ENCODE results near the gene CCL2. TPM values are rescaled to one million over a fixed set of nuclear protein-coding genes. Genes with fewer than 3 reads are reported as not detected.

Gene CCL2
- total RNA-seq, 1 experiment from 2014 or later: not detected

DNA sequence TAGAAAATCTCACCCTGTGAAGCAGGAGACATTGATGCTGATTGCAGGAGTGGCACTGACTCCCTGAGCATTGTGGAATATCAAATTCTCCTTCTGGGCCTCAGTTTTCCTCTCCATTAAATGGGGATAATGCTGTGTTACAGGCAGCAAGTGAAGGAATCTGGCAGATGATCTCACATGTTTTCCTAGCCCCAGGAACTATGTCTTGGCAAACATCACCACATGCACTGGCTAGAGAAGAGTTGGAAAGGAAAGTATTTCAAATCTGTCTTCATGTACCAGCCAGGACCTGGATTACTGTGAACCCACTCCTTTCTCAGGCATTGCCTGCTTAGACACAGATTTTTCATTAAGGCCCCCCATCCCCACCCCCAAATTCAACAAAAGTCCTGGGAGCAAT, 50.5 kb downstream of the CCL2 start:
- CTCF ChIA-PET: no interaction called here
- TF ChIP-seq EZH2 (IDR thresholded peaks at IDR 0.05; ENCODE audit: low read depth): no peak
- TF ChIP-seq, protein P1, sequence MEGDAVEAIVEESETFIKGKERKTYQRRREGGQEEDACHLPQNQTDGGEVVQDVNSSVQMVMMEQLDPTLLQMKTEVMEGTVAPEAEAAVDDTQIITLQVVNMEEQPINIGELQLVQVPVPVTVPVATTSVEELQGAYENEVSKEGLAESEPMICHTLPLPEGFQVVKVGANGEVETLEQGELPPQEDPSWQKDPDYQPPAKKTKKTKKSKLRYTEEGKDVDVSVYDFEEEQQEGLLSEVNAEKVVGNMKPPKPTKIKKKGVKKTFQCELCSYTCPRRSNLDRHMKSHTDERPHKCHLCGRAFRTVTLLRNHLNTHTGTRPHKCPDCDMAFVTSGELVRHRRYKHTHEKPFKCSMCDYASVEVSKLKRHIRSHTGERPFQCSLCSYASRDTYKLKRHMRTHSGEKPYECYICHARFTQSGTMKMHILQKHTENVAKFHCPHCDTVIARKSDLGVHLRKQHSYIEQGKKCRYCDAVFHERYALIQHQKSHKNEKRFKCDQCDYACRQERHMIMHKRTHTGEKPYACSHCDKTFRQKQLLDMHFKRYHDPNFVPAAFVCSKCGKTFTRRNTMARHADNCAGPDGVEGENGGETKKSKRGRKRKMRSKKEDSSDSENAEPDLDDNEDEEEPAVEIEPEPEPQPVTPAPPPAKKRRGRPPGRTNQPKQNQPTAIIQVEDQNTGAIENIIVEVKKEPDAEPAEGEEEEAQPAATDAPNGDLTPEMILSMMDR (conservative IDR thresholded peaks at IDR 0.05): no peak

DNA sequence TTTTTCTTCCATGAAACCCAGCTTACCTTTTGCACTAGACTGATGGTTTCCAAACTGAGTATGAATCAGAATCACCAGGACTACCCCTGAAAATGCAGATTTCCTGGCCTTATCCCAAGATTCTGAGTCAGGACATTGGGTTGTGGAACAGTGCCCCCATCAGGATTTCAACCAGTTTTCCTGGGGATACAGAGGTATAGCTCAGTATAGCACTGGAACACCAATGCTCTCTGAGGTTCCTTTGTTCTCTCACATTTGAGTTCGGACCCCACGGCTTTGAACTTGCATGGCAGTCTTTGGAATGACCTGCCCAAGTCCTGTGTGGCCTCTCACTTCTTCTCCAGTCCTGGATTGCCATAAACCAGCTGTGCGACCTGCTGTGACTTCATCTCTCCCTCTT, 51.4 kb downstream of the CCL2 start:
- no peaks in the 10 kb centered on the region for H3K9me2 ChIP-seq (ENCODE audit: insufficient read depth)
- POLR2A ChIA-PET (ENCODE audit: unreplicated experiment): no interaction called here
- H3K27me3 ChIP-seq (ENCODE audit: insufficient read depth, low read depth): peaks cover 36% of the 10 kb centered on the region
- no peaks in the 10 kb centered on the region for H3K36me3 ChIP-seq (ENCODE audit: low read depth)
- no peaks in the 10 kb centered on the region for H3F3A ChIP-seq (ENCODE audit: insufficient read depth, low read depth)
- H3K79me2 ChIP-seq (ENCODE audit: low read depth): no peaks in the 10 kb centered on the region
- no peaks in the 10 kb centered on the region for H3K4me1 ChIP-seq (replicated peaks; ENCODE audit: insufficient read depth)
- no peak for DNase-seq
- H3K27ac ChIP-seq: no peak overlapping the region
- no peak overlapping the region for H3K4me3 ChIP-seq
- BruUV-seq (replicated peaks): no TSS peak
- TF ChIP-seq, protein P1 (conservative IDR thresholded peaks at IDR 0.05): no peak
- intact Hi-C loops (cut with micrococcal nuclease; ENCODE audit: unreplicated experiment): no loop called here
- no peaks in the 10 kb centered on the region for H4K20me1 ChIP-seq (ENCODE audit: insufficient read depth)
- no peak overlapping the region for H2AFZ ChIP-seq
- CTCF ChIA-PET: no interaction called here
- no peak overlapping the region for H3K4me2 ChIP-seq
- H3K9me3 ChIP-seq (ENCODE audit: insufficient read depth, low read depth): no peaks in the 10 kb centered on the region

More for the DNA sequence above, 50.5 kb downstream of the CCL2 start:
- Histone ChIP-seq H3F3A (ENCODE audit: insufficient read depth, low read depth) (no peaks in the 10 kb centered on the region), H3K27ac (no peak overlapping the region), H3K27me3 (ENCODE audit: insufficient read depth, low read depth) (peaks cover 36% of the 10 kb centered on the region), H3K79me2 (ENCODE audit: low read depth) (no peaks in the 10 kb centered on the region), H3K4me2 (no peak overlapping the region), H3K9me2 (ENCODE audit: insufficient read depth) (no peaks in the 10 kb centered on the region), H3K9me3 (ENCODE audit: insufficient read depth, low read depth) (no peaks in the 10 kb centered on the region), H3K4me1 (replicated peaks; ENCODE audit: insufficient read depth) (no peaks in the 10 kb centered on the region), H2AFZ (no peak overlapping the region), H4K20me1 (ENCODE audit: insufficient read depth) (no peaks in the 10 kb centered on the region), H3K4me3 (no peak overlapping the region), H3K36me3 (ENCODE audit: low read depth) (no peaks in the 10 kb centered on the region)
- BruUV-seq (replicated peaks): no TSS peak
- DNase-seq: no peak
- intact Hi-C loops (cut with micrococcal nuclease; ENCODE audit: unreplicated experiment): no loop called here
- POLR2A ChIA-PET (ENCODE audit: unreplicated experiment): no interaction called here

Other genes starting within 250 kb of the CCL2 start
- not detected in 2 replicates for gene CCL7, start 14.9 kb downstream of the CCL2 start, total RNA-seq (2021)
- gene CCL11, start 30.5 kb downstream of the CCL2 start, total RNA-seq (2021): not detected in 2 replicates
- not detected in 2 replicates for gene CCL8, start 64.2 kb downstream of the CCL2 start, total RNA-seq (2021)
- not detected in 2 replicates for gene CCL13, start 101.2 kb downstream of the CCL2 start, total RNA-seq (2021)
- not detected in 2 replicates for gene CCL1, start 107.9 kb downstream of the CCL2 start, total RNA-seq (2021)

Data from PC-9 (cell line).